GM18502 (cell line): Measurements from ENCODE around the gene LRRC27.
"Not testable (repeated sequence)": the region's sequence is repeated elsewhere in the genome, so short reads cannot be mapped to it uniquely, and the experiment has no call there.

Experiments
- ATAC-seq: cut with Tn5 transposase; IDR thresholded peaks from one replicate; pipeline ENCODE4 v1.9.1; 2021; ENCODE audit warnings: mild to moderate bottlenecking; ENCODE audit not compliant: unreplicated experiment, poor library complexity

The LRRC27 gene

DNA sequence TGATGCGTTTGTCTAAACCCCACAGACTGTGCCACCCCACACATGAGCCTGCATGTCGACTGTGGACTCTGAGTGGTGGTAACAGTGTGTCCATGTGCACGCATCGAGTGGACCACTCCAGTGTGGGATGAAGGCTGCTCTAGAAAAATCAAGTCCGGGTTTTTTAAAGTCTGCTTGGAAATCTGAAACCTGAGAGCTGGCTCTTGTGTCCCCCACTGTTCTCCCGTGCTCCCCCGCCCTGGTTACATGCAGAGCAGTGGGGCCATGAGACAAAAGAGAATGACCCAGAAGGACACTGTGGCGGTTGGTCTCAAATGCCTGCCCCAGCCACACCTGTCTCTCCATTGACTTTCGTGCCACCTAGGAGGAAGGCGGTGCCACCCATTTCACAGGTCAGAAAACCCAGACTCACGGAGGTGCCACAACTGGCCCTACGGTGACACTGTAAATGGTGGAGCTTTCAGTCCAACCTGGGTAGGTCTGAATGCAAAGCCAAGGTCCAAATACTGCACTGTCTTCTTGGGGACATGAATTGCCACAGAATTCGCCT is 37.7 kb downstream of the LRRC27 start:
- ATAC-seq, result no peak

DNA sequence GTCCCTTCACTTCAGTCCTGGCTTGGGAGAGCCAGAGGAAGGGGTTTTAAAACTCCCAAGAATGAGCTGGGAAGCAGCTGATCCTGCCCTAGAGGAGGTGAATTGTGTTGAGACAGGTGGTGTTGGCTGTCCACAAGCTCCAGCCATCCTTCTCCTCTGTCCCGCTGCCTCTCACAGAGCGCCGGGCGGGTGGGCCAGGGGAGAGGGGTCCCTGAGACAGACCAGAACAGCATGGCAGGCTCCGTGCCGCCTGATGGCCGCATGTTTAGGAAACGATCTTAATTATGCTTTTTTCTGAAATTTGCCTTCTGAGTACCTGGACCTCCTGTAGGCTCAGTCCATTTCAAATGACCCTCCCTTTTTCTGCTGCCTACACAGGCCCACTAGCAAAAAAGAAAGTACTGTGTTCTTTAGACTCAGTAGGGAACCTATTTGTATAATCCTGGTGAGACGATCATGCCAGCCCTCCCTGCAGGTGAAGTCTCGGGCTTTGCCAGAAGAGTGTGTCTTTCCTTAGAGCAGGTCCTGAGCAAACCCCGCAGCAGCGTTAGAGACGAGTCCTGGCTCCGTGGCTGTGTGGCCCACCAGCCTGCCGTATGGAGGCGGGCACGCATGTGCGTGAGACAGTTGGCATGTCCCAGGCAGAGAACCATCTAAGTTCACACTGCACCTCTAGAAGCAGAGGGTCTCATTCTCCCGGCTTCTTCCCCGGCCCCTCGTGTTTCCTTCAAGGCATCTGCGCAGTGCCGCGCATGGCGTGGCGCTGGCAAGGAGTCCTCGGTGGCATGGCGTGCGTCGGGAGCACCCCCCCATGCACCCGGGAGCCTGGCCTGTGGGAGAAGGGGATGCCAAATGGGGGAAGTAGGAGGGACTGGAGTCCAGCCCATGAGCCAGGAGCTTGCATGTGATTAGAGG is 38.7 kb downstream of the LRRC27 start:
- ATAC-seq, result no peak

DNA sequence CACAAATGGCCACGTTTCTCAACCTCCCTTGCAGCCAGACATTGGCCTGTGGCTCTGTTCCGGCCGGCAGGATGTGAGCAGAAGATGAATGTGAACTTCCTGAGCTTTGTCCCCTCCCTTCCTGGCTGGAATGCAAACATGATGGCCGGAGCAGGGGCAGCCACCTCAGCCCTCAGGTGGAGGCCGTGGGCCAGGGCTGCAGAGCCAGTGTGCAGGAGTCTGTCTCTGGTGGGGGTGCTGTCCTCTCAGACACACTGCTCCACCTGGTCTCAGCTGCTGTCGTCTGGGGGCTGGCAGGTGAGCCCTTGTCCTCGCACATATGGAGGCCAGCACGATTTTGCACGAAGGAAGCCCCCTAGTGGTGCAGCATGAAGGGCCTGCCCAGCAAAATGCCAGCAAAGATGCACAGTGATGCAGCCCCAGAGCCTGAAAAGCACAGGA is 39.7 kb downstream of the LRRC27 start:
- no peak for ATAC-seq

- ATAC-seq, result no peak
These were observed 40.6 kb downstream of the LRRC27 start for GRCh38 chr10:132372516-132373095.

DNA sequence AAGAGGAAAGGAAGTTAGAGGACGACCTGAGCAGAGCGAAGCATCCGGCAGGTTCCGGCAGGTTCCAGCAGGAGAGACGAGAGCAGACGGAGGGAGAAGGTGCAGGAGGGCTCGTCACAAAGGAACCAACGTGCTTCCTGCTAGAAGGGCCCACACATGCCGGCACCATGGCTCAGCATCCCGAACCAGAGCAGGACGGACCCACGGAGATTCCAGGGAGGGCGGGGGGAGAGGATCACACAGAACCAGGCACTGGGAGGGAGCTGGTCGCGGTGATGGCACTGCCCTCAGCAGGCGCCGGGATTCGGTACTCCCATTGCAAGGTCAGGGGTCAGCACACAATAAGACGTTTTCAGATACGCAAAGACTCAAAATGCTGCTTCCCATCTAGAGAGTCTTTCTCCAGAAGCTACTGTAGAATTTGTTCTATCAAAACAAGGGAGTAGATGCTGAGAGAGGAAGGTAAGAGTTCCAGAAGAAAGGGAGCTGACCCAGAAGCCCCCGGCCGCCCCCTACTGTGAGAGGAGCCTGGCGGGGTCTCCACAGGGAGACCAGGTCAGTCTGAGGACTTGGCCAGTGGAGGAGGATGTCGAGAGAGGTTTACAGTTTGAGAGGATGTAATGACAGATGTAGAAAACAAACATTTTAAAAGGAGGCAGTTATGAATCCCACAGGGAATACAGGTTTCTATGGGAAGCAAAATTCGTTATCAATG is 41.4 kb downstream of the LRRC27 start:
- no peak for ATAC-seq

GRCh38 chr10:132374176-132374575 is 42.2 kb downstream of the LRRC27 start:
- ATAC-seq, result no peak

DNA sequence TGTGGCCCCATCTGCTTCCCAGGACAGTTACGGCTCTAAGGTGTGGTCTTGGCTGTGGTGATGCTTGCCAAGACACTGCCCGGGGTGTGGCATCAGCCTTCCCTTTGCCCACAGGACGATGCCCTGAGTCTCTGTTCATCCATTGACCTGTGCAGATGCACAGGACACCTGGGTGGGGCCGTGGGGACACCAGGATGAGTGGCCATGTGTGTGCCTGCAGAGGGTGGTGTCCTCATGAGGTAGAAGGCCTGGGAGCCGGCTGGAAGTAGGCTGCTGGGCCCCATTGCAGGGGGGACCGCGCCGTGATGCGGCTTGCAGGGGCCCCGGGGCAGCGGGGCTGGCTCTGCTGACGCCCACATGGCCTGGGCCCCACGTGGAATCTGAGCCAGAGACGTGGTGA is 42.6 kb downstream of the LRRC27 start:
- no peak for ATAC-seq

- ATAC-seq, result no peak
These were observed 43.3 kb downstream of the LRRC27 start for GRCh38 chr10:132375116-132375794.

DNA sequence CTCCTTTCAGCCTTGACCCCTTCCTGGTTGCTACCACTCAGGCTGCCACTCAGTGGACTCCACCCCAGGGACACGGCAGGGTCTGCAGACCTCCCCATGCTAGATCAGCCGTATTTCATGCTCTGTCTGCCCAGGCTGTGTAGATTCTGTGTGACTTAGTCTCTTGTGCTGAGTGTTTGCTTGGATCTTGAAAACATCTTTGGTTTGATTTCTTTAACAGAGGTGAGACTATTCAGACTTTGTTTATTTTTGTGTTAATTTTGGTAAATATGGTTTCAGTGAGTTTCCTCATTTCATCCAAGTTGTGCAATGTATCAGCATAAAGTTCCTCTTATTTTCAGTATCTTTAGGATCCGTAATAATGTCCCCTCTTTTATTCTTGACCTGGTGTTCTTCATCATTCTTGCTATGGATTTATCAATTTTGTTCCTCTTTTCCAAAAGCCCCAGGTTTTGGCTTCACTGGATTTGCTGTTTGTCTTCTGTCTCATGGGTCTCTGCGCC is 43.9 kb downstream of the LRRC27 start:
- no peak for ATAC-seq

DNA sequence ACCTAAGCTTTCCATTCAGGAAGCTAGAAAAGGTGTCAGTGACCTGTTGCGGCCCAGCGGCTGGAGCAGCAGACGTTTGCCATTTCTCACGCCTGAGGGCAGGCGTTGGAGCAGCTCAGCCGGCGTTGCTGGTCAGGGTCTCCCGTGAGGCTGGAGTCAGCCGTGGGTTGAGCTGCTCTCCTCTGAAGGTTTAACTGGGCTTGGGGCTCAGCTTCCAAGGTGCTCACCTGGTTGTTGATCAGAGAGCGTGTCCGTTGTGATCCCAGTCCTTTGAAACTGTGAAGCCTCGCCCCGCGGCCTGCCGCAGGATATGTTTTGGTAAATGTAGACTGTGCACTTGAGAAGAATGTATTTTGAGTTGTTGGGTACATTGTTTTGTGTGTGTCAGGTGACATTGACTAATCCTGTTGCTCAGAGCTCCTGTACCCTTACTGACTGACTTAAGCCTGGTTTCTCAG is 44.4 kb downstream of the LRRC27 start:
- no peak for ATAC-seq

DNA sequence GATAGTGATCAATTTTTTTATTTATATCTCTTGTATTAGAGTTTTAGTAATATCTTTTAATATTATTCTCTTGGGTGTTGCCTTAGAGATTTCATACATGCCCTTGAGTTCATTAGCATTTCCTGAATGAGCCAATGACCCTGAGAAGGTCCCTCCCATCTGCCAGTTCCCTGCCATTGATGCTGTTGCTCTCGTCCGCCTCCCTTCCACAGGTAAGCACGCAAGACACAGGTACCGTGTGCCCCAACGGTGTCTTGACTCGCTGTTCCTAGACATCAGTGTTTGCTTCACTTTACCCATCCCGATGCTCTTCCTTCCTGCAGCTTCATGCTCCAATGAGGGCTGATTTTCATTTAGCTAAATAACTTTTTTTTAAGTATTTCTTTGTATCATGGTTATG is 45.3 kb downstream of the LRRC27 start:
- ATAC-seq, result no peak

DNA sequence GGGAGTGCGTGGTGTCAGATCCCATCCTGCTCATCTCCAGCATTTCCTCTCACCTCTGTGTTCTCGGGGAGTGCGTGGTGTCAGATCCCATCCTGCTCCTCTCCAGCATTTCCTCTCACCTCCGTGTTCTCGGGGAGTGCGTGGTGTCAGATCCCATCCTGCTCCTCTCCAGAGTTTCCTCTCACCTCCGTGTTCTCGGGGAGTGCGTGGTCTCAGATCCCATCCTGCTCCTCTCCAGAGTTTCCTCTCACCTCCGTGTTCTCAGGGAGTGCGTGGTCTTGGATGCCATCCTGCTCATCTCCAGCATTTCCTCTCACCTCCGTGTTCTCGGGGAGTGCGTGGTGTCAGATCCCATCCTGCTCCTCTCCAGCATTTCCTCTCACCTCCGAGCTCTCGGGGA is 47.0 kb downstream of the LRRC27 start:
- ATAC-seq, result not testable (repeated sequence)

DNA sequence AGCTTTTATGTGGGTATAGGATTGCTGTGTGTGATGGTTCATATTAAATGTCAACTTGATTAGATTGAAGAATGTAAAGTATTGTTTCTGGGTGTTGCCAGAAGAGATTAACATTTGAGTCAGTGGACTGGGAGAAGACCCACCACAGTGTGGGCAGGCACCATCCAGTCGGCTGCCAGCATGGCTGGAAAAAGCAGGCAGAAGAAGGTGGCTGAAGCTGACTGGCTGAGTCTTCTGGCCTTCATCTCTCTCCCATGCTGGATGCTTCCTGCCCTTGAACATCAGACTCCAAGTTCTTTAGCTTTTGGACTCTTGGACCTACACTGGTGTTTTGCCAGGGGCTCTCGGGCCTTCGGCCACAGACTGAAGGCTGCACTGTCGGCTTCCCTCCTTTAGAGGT is 49.0 kb downstream of the LRRC27 start:
- ATAC-seq, result not testable (repeated sequence)

DNA sequence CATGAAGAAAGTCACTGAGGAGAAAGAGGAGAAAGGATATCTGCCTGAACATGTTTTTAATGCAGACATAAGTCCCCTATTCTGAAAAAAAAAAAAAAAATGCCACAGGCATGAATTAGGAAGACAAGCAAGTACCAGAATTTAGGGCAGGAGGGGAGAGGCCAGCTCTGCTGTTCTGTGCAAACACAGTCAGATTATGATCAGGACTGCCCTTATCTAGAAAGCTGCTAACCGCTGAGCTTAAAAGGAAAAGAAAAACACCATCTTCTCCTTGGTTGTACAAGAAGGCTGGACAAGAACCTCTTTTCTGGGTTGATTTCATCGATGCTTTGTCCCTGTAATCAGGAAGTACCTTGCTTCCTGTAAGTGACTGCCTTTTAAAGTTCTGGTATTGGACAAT is 49.7 kb downstream of the LRRC27 start:
- no peak for ATAC-seq

GRCh38 chr10:132382231-132382922 is 50.4 kb downstream of the LRRC27 start:
- ATAC-seq, result no peak

GRCh38 chr10:132383101-132383500 is 51.1 kb downstream of the LRRC27 start:
- no peak for ATAC-seq

GRCh38 chr10:132383751-132384196 is 51.8 kb downstream of the LRRC27 start:
- no peak for ATAC-seq

- no peak for ATAC-seq
These were observed 52.8 kb downstream of the LRRC27 start for GRCh38 chr10:132384618-132385388.

GRCh38 chr10:132385389-132385667 is 53.3 kb downstream of the LRRC27 start:
- no peak for ATAC-seq
